Measurements from ENCODE around the gene UNK. TPM values are rescaled to one million over a fixed set of nuclear protein-coding genes. Genes with fewer than 3 reads are reported as not detected.

Gene UNK
- total and polyA plus RNA-seq, 2 donors (not counting 1 experiment from before 2014, with no cell fraction given): 35.5 to 70.3 TPM

- H4K20me1 ChIP-seq (ENCODE audit: control insufficient read depth, insufficient read depth, low read length, poor library complexity, severe bottlenecking): no peaks in the 10 kb centered on the region
- Mint-ChIP-seq H3K27me3 (no peaks in the 10 kb centered on the region), H3K4me3 (no peak overlapping the region), H3K27ac (no peak overlapping the region), H3K4me1 (peaks cover 7% of the 10 kb centered on the region), H3K9me3 (ENCODE audit: insufficient read depth) (no peaks in the 10 kb centered on the region)
- H3K4me2 ChIP-seq (replicated peaks; ENCODE audit: low read depth, low read length, poor library complexity, severe bottlenecking): no peak overlapping the region
- no peak overlapping the region for H3K9ac ChIP-seq (ENCODE audit: low read length)
- peaks cover 15% of the 10 kb centered on the region for H3K79me2 ChIP-seq (ENCODE audit: control insufficient read depth, insufficient read depth, low read length)
- POLR2A ChIA-PET: interaction anchor here (0.7 to 1.1 kb wide), 2 partner anchors 13 to 17 kb away, joined by 4 to 7 read pairs; partner anchors contain the start of gene WBP2
- H3K36me3 ChIP-seq (replicated peaks in 1 of 2; ENCODE audit: control extremely low read depth in 1 of 2, control insufficient read depth in 1 of 2, extremely low read depth in 1 of 2, insufficient read depth in 2 of 2, low read length in 1 of 2): peaks cover 0 to 53% of the 10 kb centered on the region in 2 experiments
- CTCF ChIA-PET: interaction anchor here (0.7 to 3.4 kb wide), 2 partner anchors 11 to 739 kb away, joined by 3 to 11 read pairs; no protein-coding TSS in a partner anchor
- no peak for TF ChIP-seq EZH2 (IDR thresholded peaks at IDR 0.05; ENCODE audit: borderline replicate concordance, insufficient read depth, low read depth, low read length, poor library complexity, severe bottlenecking)
- no peak for TF ChIP-seq CTCF (IDR thresholded peaks at IDR 0.05)
- no peak overlapping the region for H3K27ac ChIP-seq (ENCODE audit: low read length in 2 of 2)
- no peak overlapping the region for H3K4me3 ChIP-seq (ENCODE audit: control extremely low read depth in 1 of 5, extremely low read depth in 1 of 5, insufficient read depth in 1 of 5, low read depth in 2 of 5, low read length in 4 of 5)
- H3K27me3 ChIP-seq (replicated peaks in 1 of 4; ENCODE audit: control extremely low read depth in 1 of 4, control insufficient read depth in 3 of 4, insufficient read depth in 4 of 4, low read length in 3 of 4): no peaks in the 10 kb centered on the region
- intact Hi-C loops (cut with micrococcal nuclease): no loop called here
- DNase-seq (no peak), ATAC-seq (ENCODE audit: low read depth) (no peak)
- no peak overlapping the region for H2AFZ ChIP-seq (ENCODE audit: insufficient read depth, low read depth, low read length, poor library complexity, severe bottlenecking)
- H3K9me3 ChIP-seq (ENCODE audit: control extremely low read depth in 1 of 3, control insufficient read depth in 2 of 3, insufficient read depth in 1 of 3, low read length in 2 of 3): no peaks in the 10 kb centered on the region
- over 99% methylated on average over 13 of the region's 15 CpGs for WGBS (ENCODE audit: insufficient coverage)
- H3K4me1 ChIP-seq (ENCODE audit: control insufficient read depth in 2 of 2, insufficient read depth in 2 of 2, low read length in 2 of 2): peaks cover 6 to 8% of the 10 kb centered on the region in 2 donors
These were observed 53.8 kb downstream of the UNK start for GRCh38 chr17:75838410-75838809.

GRCh38 chr17:75839942-75840798 lies 55.6 kb downstream of the UNK start:
- POLR2A ChIA-PET: interaction anchor here (0.7 kb wide), 1 partner anchor 37 kb away, joined by 5 read pairs; no protein-coding TSS in a partner anchor
- no peaks in the 10 kb centered on the region for H3K9me3 Mint-ChIP-seq (ENCODE audit: insufficient read depth)

More at GRCh38 chr17:75839942-75840798, 55.6 kb downstream of the UNK start:
- no peak overlapping the region for H2AFZ ChIP-seq (ENCODE audit: insufficient read depth, low read depth, low read length, poor library complexity, severe bottlenecking)
- H3K27me3 Mint-ChIP-seq: no peaks in the 10 kb centered on the region
- H3K4me3 Mint-ChIP-seq: no peak overlapping the region
- no peak overlapping the region for H3K4me3 ChIP-seq (ENCODE audit: control extremely low read depth in 1 of 5, extremely low read depth in 1 of 5, insufficient read depth in 1 of 5, low read depth in 2 of 5, low read length in 4 of 5)
- no peak overlapping the region for H3K27ac Mint-ChIP-seq
- peaks cover 12 to 25% of the 10 kb centered on the region in 2 donors for H3K4me1 ChIP-seq (ENCODE audit: control insufficient read depth in 2 of 2, insufficient read depth in 2 of 2, low read length in 2 of 2)
- no peak overlapping the region for H3K9ac ChIP-seq (ENCODE audit: low read length)
- intact Hi-C loops (cut with micrococcal nuclease): loop anchor here (5.0 to 10.0 kb wide), 2 partner anchors 37 to 165 kb away; partner anchors contain the start of genes CDK3 and TRIM47
- no peaks in the 10 kb centered on the region for H3K27me3 ChIP-seq (replicated peaks in 1 of 4; ENCODE audit: control extremely low read depth in 1 of 4, control insufficient read depth in 3 of 4, insufficient read depth in 4 of 4, low read length in 3 of 4)
- no peak for ATAC-seq (ENCODE audit: low read depth)
- DNase-seq: no peak
- peaks cover 13% of the 10 kb centered on the region for H3K4me1 Mint-ChIP-seq
- CTCF ChIA-PET: interaction anchor here (0.5 to 1.3 kb wide), 6 partner anchors 8 to 206 kb away, joined by 3 to 5 read pairs (median 4); no protein-coding TSS in a partner anchor
- H3K36me3 ChIP-seq (replicated peaks in 1 of 2; ENCODE audit: control extremely low read depth in 1 of 2, control insufficient read depth in 1 of 2, extremely low read depth in 1 of 2, insufficient read depth in 2 of 2, low read length in 1 of 2): peaks cover 0 to 36% of the 10 kb centered on the region in 2 experiments
- H4K20me1 ChIP-seq (ENCODE audit: control insufficient read depth, insufficient read depth, low read length, poor library complexity, severe bottlenecking): no peaks in the 10 kb centered on the region
- H3K4me2 ChIP-seq (replicated peaks; ENCODE audit: low read depth, low read length, poor library complexity, severe bottlenecking): no peak overlapping the region
- WGBS (ENCODE audit: insufficient coverage): 98% methylated on average over 34 of the region's 36 CpGs
- no peaks in the 10 kb centered on the region for H3K9me3 ChIP-seq (ENCODE audit: control extremely low read depth in 1 of 3, control insufficient read depth in 2 of 3, insufficient read depth in 1 of 3, low read length in 2 of 3)
- TF ChIP-seq CTCF (IDR thresholded peaks at IDR 0.05) (no peak), EZH2 (IDR thresholded peaks at IDR 0.05; ENCODE audit: borderline replicate concordance, insufficient read depth, low read depth, low read length, poor library complexity, severe bottlenecking) (no peak)
- H3K27ac ChIP-seq (ENCODE audit: low read length in 2 of 2): no peak overlapping the region
- peaks cover 30% of the 10 kb centered on the region for H3K79me2 ChIP-seq (ENCODE audit: control insufficient read depth, insufficient read depth, low read length)

Measured in B cell (primary cell).